GM12878 (cell line): ENCODE data around the gene PRR18. TPM values are rescaled to one million over a fixed set of nuclear protein-coding genes. Genes with fewer than 3 reads are reported as not detected.

ENCODE experiments used
- FOXM1 ChIP-seq: IDR thresholded peaks from 2 replicates; pipeline ENCODE4 v1.6.1; 2012; ENCODE audit warnings: low read depth, mild to moderate bottlenecking, inconsistent platforms, low read length, moderate library complexity
- IRF4 ChIP-seq: IDR thresholded peaks from 2 replicates; pipeline ENCODE4 v1.6.1; 2011; ENCODE audit warnings: low read depth, low read length
- JUNB ChIP-seq: IDR thresholded peaks from 2 replicates; pipeline ENCODE4 v1.6.1; 2016; ENCODE audit warnings: antibody characterized with exemption, mild to moderate bottlenecking
- NFIC ChIP-seq: IDR thresholded peaks from 2 replicates; pipeline ENCODE4 v1.6.1; 2012; ENCODE audit warnings: low read depth, mild to moderate bottlenecking, inconsistent platforms, low read length, moderate library complexity
- POLR2AphosphoS2 ChIP-seq: IDR thresholded peaks from 2 replicates; pipeline ENCODE4 v1.6.1; 2011; ENCODE audit warnings: low read depth, mild to moderate bottlenecking, low read length, improper control_type of control experiment, moderate library complexity
- SIX5 ChIP-seq: IDR thresholded peaks from 2 replicates; pipeline ENCODE4 v1.6.1; 2011; ENCODE audit warnings: mild to moderate bottlenecking, low read depth, low read length, moderate library complexity; ENCODE audit not compliant: severe bottlenecking
- TCF12 ChIP-seq: IDR thresholded peaks from 2 replicates; pipeline ENCODE4 v1.6.1; 2011; ENCODE audit warnings: low read depth, mild to moderate bottlenecking, low read length
- polyA plus RNA-seq, 11 experiments: library from polyadenylated mRNA; depleted of rRNA in 4 of 11; unstranded in 6 of 11; stranded (reverse) in 5 of 11; fragments of >200 nt; fragmentation: Nextera tagmentation in 4 of 11; fragmentation: Illumina TruSeq in 1 of 11; extraction: Ambion mirVana in 4 of 11; extraction: Trizol in 1 of 11; gene quantifications; 1 replicate in 1 of 11; 2 replicates in 10 of 11; pipeline versions ENCODE4 v1.2.1 to v1.2.3, GENCODE V29; 2011 to 2016; ENCODE audit warnings: inconsistent platforms in 2 of 11, missing spikeins in 2 of 11, low read depth in 1 of 11
- total RNA-seq, 4 experiments: library from RNA; depleted of rRNA in 3 of 4; stranded (reverse); fragments of >200 nt in 3 of 4; fragmentation: Illumina TruSeq in 1 of 4; extraction: Trizol in 1 of 4; gene quantifications; 2 replicates each; pipeline versions ENCODE4 v1.2.1 to v1.2.3, GENCODE V29; 2013 to 2021
- TF ChIP-seq, protein P1 (sequence below): fragments of 450-650 bp; IDR thresholded peaks from 2 replicates; pipeline ENCODE4 v1.6.1; 2014; ENCODE audit warnings: mild to moderate bottlenecking
- TF ChIP-seq, protein P2 (sequence below): fragments of 450-650 bp; IDR thresholded peaks from 2 replicates; pipeline ENCODE4 v1.6.1; 2016; ENCODE audit warnings: mild to moderate bottlenecking
- TF ChIP-seq, protein P3 (sequence below): fragments of 450-650 bp; IDR thresholded peaks from 2 replicates; pipeline ENCODE4 v1.6.1; 2017; ENCODE audit warnings: low read depth, mild to moderate bottlenecking, moderate library complexity

The PRR18 gene
- total and polyA plus RNA-seq, 10 of the 15 experiments (the other 5 are each of a cell fraction or from before 2014, with no cell fraction given) = 0.13 to 8.2 (median 1.6) TPM

DNA sequence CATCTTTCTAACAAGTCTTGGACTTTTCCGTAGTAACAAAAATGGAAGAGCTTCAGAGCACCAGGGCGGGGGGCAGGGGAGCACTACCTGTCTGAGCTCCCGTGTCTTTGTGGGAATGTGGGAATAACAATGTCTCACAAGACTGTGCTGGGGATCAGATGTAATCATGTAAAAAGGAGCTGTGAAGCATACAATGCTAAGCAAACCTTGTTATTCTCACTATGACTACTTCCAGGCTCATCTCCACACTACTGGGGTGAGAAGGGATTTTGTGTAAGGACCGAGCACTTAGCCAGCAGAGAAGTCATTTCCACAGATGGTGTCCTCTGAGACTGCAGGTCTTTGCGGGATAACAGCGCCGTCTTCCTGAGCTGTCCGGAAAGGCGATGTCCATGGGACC, 27.1 kb downstream of the PRR18 start (continued):
- TF ChIP-seq, protein P1, sequence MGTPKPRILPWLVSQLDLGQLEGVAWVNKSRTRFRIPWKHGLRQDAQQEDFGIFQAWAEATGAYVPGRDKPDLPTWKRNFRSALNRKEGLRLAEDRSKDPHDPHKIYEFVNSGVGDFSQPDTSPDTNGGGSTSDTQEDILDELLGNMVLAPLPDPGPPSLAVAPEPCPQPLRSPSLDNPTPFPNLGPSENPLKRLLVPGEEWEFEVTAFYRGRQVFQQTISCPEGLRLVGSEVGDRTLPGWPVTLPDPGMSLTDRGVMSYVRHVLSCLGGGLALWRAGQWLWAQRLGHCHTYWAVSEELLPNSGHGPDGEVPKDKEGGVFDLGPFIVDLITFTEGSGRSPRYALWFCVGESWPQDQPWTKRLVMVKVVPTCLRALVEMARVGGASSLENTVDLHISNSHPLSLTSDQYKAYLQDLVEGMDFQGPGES = no peak
- TF ChIP-seq, protein P2, sequence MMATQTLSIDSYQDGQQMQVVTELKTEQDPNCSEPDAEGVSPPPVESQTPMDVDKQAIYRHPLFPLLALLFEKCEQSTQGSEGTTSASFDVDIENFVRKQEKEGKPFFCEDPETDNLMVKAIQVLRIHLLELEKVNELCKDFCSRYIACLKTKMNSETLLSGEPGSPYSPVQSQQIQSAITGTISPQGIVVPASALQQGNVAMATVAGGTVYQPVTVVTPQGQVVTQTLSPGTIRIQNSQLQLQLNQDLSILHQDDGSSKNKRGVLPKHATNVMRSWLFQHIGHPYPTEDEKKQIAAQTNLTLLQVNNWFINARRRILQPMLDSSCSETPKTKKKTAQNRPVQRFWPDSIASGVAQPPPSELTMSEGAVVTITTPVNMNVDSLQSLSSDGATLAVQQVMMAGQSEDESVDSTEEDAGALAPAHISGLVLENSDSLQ = no peak
- TF ChIP-seq JUNB = peak; percentile 70
- peak; percentile 43; the same call in 1 of the 2 replicates for TF ChIP-seq FOXM1
- TF ChIP-seq, protein P3, sequence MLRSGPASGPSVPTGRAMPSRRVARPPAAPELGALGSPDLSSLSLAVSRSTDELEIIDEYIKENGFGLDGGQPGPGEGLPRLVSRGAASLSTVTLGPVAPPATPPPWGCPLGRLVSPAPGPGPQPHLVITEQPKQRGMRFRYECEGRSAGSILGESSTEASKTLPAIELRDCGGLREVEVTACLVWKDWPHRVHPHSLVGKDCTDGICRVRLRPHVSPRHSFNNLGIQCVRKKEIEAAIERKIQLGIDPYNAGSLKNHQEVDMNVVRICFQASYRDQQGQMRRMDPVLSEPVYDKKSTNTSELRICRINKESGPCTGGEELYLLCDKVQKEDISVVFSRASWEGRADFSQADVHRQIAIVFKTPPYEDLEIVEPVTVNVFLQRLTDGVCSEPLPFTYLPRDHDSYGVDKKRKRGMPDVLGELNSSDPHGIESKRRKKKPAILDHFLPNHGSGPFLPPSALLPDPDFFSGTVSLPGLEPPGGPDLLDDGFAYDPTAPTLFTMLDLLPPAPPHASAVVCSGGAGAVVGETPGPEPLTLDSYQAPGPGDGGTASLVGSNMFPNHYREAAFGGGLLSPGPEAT = no peak
- no peak for TF ChIP-seq POLR2AphosphoS2
- TF ChIP-seq NFIC = peak; percentile 54; the same call in 1 of the 2 replicates
- TF ChIP-seq SIX5 = no peak
- TF ChIP-seq TCF12 = 0 out of 2 replicates have a peak, but pooled peaks have one; percentile 12
- TF ChIP-seq IRF4 = peak; percentile 74
